GM21737 (cell line): Measurements from ENCODE around the gene HMGB1.

Experiments
- ATAC-seq: cut with Tn5 transposase; IDR thresholded peaks from one replicate; pipeline ENCODE4 v1.9.1; 2021; ENCODE audit warnings: mild to moderate bottlenecking, moderate library complexity; ENCODE audit not compliant: unreplicated experiment

Gene HMGB1

DNA sequence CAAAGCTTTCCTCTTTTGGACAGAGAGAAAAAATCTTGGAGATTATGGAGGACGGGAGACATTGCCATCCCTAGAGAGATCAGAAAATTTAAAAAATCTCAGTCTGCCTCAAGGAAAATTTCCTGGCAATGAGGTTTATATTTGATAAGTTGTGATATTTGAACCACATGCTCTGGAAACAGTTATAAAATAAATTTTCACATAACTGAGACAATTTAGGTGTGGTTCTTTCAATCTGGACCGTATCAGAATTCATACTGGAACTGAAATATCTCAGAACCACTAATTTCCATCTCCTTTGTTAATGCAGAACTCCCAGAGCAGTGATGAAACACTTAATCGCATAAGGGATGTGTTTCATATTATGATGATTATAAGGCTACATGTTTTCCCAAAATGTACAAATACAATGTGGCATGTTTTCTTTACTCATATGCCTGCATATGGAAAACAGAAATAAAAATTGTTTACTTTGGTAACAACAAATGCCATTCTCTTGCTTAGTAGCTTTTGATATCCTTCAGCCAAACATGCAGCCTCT, 29.8 kb downstream of the HMGB1 start:
- ATAC-seq, result no peak

DNA sequence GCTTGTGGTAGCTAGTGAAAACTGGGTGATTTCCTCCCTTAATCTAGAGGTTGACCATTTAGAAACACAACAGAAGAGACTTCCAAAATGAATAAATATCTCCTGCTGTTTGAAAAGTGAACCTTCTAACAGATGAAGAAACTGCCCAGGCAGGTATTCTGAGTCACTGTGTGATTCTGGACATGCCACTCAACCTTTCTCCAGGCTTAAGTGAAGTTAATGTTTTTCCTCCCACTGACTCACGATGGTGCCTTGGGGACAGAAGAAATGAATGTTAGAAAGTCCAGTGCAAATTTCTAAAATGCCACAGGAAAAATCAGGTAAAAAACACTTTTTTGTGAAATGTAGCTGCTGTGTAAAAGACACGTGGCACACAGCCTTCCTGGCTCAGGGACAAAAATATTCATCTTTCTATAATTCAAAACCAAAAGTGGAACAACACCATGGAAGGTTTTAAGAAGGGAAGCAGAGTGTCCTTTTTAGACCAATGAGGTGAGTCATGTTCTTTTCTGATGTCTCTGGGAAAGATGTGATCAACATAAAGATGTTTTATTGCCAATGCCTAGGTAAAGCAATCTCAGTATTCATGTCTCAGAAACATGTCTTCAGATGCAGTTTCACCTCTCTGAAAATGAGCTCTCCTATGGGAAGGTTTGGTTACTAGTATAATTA, 34.3 kb downstream of the HMGB1 start:
- ATAC-seq, result no peak

DNA sequence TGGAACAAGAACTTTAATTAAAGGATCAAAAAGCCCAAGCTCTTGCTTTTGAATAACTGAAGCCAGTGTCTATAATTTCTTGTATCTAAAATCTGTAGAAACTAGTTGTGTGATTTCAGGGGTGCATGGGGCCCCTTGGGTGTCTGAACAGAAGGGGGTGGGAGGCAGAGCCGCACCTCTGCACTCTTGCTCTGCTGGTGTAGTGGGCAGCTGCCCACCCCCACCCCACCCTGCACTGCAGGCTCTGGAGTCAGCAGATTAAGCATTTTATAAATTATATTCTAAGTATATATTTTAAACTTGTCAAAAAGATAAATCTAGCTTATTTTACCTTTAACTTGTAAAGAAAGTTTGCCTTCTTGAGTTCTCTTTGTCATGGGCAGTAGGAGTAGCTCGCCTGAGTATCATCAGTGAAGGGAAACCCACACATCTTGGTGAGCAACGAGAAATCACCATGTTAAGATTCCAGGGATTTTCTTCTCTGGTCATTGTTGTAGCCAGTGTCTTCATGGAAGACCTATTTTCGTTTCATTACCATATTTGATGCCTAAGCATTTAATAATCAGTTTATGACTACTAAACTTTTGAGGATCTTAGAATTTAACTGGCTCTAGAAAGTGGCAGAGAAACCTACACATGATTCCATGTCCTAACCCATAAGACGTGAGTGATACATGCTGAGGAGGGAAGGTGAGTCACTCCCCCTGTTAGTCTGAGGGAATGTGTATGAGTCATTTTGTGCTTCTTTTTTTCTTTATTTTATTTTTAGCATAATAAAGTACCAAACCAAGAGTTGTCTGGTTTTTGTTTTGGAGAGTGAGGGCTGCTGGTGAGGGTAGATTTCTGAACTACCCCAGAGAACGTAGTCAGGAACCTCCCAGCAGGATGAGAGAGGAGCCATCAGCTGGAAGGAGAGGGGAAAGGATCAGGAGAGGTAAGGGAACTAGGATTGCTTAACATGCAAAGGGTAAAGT, 35.7 kb downstream of the HMGB1 start:
- ATAC-seq, result peak; percentile 61

DNA sequence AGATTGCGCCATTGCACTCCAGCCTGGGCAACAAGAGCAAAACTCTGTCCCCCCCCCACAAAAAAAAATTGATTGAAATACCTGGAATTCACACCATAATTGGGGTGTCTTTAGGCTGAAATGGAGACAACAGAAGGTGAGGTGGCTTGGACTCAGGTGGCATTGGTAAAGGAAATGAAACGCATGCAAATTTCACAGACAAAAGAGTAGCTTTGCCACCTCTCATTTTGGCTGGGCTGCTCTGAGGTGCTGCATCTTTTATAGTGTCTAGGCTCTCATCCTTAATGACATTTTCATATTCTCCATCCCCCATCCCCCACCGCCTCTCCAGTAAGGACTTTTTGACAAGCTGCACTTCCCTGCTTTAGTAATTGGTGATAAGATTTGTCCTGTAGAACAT, 36.5 kb downstream of the HMGB1 start:
- ATAC-seq, result no peak

DNA sequence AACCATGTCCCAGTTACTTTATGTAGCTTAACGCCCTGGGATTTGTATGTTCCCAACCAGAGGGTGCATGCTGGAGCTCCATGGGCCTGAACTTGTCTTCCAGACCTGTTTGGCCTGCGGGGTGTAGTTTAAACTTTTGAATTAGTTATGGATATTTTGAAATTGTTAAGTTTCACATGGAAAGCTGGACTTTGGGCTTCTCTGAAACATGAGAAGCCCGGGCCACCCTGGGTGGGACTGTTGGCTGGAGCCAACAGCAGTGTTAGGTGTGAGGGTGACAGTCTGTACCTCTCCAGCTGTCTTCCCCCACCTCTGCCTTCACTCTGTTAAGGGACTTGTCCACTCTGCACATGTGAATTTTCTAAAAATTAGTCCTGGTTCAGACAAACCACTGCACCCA, 41.8 kb downstream of the HMGB1 start:
- no peak for ATAC-seq

DNA sequence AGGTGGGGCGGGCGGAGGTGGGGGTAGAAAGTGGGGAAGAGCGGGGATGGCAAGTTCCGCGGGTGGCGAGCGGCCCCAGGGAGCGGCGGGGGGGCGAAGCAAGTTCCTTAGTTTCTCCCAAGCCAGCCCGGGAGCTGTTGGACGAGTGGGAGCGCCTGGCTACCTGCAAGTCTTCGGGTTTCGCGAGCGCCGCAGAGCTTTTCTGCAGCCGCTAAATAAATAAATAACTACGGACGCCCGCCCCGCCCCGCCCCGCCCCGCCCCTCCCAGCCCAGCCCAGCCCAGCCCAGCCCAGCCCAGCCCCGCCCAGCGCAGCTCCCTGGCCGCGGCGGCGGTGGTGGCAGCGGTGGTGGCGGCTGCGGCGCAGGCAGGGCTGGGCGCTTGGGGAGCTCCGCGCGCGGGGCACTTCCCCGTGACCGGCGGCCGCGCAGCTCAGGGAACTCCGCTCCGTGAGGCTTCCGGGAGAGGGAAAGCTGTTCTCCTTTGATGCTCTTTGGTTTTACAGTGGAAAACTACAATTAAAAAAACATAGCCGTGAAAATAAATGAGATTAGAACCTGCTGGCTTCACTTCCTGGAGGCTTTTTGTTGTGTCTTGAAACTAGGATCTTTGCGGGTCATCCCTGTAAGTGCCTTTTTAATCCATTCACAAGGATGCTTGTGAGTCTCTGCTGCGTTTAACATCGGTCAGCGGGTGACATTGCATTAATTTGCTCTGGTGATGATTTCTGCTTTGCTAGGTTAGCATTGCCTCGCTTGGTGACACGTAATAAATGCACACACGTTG, 43.5 kb downstream of the HMGB1 start, which contains the start of gene UBE2L5:
TSS of gene UBE2L5 (plus strand) at position 440 of the 786 bp plus-strand sequence. CDS start 5,498 bp downstream, outside the sequence.
- peak; percentile 62 for ATAC-seq

DNA sequence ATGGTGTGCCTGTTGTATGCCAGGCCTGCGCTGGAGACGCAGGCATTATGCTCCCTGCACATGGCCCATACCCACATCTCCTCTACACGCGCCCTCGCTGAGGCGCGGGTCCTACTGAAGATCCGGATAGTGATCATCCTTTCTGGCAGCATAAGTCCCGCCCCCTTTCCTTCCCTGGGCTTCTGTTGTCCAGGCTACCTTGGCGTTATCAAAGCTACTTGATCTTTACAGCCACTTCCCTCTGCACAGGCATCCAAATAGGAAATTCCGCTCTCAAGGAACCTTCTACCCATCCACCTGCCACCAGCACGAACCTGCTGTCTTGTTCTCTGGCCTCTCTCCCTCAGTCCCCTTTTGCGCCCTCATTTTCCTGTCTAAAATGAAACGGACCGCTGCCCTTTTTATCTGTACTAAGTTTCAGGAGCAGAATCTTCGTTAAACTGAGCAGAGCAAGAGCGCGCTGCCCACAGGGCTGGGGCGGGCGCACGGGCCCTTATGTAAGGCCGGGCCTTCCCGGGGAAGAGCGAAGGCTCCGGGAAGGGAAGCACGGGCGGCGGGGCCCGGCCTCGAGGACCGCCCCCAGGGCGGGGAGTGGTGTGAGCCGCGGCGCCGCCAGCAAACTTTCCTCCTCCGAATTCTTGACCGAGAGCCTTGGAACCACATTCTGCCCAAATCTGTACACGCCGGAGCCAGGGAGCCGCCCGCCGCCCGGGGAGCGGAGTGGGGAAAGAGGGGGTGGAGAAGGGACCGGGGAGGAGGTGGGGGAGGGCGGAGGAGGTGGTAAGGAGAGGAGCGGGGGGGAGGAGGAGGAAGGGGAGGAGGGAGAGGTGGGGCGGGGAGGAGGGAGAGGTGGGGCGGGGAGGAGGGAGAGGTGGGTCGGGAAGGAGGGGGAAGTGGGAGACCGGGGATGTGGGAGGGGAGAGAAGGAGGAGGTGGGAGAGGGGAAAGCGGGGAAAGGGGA, 44.4 kb downstream of the HMGB1 start:
- peak; percentile 45 for ATAC-seq

DNA sequence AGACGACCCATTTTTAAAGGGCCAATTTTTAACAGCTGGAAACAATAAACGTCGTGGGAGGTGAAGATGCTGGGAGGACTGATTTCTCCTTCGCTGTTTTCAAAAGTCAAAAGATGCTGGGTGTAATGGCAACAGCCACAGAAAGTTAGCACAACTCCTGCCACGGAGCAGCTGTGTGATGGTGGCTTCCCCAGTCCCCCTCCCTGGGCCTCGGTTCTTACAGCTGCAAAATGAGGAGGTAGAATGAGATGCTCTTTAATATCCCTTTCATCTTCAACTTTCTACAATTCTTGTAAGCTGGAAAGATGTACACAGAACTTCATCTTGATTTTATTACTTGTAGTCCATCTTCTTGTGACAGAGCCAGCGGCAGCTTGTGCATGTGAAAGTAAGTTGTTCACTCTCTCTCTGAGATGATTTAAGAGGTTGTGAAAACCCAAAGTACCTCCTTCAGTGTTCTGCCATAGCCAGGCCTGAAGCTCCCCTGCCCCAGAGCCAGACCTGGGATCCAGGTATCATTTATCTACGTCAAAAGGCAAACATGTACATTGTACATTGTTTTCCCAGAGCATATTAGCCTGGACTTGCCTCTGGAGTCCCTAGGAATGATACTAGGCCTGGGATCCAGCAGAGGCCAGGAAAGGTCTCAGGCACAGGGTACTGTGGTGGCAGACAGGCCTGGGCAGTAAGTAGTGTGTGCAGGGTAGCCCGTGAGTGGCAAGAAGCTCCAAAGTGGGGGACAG, 46.8 kb downstream of the HMGB1 start:
- ATAC-seq, result no peak

DNA sequence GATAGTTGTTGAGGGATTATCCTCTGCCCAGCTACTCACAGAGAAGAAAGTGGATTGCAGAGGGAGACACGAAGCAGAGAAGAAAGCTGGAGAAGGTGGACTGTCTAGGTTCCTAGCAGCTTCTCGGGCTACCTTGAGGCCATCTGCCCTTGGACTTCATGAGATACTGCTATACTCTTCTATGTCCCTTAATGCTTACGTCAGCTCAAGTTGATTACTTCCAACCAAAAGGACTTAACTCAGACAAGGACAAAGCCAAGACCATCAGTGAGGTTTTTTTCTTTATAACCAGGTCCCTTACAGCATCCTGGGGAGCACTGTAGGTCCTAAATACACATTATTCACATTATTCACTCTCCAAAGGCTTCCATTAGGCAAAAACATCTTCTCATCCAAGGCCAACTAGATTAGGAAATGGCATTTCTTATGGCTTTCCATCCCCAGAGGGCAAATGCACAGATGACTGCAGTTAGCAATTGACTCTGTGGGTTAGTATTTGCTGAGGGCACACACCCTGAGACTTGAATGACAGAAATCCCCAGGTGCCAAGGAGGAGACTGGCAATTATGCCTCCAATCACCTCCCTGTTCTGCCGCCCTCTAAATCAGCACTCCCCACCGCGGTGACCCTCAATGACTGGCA, 47.5 kb downstream of the HMGB1 start:
- no peak for ATAC-seq

DNA sequence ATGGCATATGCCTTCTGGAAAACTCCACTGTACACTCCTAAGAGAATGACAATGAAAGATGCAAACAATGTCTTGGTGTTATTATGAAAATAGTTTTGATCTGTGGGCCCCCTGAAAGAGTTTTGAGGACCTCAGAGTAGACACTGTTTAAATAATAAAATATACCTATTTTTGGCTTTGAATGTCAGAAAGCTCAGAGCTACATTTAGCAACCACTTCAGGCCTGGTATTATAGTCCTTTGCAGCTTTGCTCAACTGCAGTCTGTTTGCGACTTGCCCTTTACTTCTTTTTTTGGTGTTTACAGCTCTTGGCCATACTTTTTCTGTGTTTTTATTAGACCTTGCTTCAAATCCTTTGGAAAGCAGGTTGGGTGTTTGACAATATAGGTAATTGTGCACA, 49.3 kb downstream of the HMGB1 start:
- ATAC-seq, result no peak

DNA sequence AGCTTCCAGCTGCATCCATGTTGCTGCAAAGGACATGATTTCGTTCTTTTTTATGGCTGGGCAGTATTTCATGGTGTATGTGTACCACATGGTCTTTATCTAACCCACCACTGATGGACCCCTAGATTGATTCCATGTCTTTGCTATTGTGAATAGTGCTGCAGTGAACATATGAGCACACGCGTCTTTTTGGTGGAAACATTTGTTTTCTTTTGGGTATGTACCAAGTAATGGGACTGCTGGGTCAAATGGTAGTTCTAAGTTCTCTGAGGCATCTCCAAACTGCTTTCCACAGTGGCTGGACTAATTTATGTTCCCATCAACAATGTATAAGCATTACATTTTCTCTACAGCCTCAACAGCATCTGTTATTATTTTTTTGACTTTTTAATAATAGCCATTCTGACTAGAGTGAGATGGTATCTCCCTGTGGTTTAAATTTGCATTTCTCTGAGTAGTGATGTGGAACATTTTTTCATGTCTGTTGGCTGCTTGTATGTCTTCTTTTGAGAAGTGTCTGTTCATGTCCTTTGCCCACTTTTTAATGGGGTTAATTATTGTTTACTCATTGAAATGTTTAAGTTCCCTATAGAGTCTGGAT, 50.2 kb downstream of the HMGB1 start:
- peak; percentile 73 for ATAC-seq

DNA sequence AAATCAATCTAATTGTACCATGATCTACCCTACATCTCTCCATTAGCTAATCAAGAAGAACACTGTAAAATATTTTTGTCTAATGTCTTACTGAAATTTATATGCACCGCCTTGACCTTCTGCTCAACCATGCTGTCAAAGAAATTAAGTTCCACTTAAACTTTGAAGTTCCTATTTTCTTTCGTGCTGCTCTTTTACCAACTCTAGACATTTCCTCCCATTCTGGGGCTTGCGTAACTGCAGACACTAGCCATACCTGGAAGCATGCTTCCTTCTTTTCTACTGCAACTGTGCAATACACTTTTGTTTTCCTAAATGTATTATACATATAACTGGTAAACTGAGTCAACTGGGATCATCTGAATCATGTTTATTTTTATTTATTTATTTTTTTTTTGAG, 51.9 kb downstream of the HMGB1 start:
- no peak for ATAC-seq

DNA sequence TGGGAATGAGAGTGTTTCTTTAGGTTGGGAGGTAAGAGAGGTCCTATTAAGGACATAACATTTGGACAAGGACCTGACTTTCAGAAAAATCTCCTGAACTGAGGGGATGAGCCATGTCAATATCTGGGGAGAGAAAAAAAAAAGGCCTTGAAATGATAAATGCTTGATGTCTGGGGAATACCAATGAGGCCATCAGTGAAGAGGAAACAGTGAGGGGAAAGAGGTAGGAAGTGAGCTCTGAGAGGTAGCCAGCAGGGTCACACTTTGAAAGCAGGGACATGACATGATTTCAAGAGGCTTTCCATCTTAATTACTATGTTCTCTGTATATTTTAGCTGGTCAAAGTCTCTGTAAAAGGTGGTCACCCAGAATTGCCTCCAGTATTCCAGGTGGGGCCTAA, 53.4 kb downstream of the HMGB1 start:
- ATAC-seq, result no peak

DNA sequence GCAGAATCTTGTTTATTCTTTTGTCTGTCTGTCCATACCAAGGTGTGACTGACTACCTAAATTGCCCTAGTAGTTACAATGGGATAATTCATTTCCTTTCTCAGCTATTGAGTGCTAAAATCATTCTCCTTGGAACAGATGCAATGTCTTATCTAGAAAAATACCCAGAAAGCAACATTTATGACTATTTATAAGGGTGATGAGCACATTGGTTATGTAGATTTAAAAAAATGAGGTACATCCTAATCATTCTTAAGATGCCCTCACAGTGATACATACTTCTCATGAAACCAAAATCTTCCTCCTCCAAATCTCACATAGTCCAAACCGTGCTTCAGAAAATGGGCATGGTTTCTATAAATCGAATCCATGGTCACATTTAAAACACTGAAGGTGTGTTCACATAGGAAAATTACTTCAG, 55.0 kb downstream of the HMGB1 start:
- no peak for ATAC-seq

DNA sequence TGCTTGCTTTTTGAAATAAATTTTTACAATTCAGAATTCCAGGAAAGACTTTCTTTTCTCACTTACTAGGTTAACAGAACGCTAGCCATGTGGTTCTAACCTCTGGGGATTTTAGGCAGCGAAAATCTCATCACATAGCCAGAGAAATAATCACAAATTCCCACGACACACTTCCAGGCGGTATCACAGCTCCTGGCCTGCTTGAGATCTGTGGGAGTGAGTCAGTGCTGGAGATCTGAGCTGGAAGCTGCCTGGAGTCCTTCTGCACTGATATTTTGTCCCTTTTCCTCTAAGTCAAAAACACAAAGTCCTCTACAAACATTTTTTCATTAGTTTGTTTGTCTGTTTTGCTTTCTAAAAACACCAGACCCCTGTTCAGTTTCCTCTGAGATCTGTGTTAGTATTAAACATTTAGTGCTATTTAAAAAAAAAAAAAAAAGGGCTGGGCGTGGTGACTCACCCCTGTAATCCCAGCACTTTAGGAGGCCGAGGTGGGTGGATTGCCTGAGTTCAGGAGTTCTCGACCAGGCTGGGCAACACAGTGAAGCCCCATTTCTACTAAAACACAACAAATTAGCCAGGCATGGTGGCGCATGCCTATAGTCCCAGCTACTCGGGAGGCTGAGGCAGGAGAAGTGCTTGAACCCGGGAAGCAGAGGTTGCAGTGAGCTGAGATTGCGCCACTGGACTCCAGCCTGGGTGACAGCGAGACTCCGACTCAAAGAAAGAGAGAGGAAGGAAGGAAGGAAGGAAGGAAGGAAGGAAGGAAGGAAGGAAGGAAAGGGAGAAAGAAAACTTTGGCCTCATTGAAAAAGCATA, 55.6 kb downstream of the HMGB1 start:
- no peak for ATAC-seq

DNA sequence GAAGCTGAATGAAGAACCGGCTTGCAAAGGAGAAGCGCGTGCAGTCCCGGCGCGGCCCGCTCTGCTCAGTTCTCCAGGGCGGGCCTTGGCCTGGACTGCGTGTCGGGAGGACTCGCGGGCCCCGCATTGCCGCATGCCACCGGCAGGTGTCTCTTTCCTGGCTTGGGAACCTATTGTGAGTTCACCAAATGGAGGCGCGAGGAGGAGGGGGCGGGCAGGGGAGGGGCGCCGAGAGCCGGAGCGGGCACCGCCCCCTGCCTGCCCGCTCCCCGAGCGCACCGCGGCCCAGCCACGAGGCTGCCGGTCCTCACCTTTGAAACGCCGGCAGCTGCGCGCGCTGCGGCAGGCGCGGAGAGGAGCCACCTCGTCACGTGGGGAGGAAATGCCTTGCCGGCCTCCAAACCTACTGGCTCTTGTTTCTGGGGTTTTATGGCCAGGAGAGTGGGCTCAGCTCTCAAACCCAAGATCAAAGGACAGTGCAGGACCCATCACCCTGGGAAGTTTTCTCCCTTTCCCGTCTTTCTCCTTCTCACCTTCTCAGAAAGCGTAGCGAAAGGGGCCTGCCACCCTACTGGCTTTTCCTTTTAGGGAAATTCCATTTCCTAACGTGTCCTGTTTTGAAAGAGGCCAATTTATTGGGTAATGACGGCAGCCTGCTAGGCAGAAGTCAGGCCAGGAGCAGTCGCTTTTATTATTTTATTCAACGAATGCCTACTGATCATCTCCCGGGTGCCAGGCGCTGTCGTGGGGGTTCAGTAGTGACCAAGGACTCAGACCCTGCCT, 57.2 kb downstream of the HMGB1 start:
- ATAC-seq, result peak; percentile 88
